CD4-positive, alpha-beta T cell treated with Interleukin-15 for 4 hours (primary cell): ENCODE data around the gene PDE6D.
A peak's percentile ranks its signal among the peaks of the same experiment; 100 is the strongest.
"Not testable (repeated sequence)": the region's sequence is repeated elsewhere in the genome, so short reads cannot be mapped to it uniquely, and the experiment has no call there.

ENCODE experiments used
- DNase-seq: peaks from one replicate; pipeline ENCODE4 v3.0.0-alpha.2; 2020; ENCODE audit warnings: low spot score

The PDE6D gene

DNA sequence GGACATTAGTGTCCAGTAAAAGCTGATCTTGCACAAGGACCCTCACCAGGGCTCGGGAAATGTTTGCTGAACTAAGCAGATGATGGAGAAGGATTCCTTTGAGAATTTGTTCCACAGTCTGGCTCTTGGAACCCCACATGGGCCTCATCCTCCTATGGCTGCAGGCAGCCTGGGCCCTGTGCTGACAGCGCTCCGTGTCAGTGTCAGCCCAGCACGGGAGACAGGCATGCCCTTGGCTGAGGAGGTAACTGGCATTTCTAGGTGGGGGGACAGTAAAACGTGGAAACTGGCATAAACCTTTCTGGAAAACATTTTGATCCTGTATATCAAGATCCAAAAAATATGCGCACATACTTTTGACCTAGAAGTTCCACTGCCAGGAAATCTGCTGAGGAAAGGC is 62.3 kb downstream of the PDE6D start:
- DNase-seq = no peak

DNA sequence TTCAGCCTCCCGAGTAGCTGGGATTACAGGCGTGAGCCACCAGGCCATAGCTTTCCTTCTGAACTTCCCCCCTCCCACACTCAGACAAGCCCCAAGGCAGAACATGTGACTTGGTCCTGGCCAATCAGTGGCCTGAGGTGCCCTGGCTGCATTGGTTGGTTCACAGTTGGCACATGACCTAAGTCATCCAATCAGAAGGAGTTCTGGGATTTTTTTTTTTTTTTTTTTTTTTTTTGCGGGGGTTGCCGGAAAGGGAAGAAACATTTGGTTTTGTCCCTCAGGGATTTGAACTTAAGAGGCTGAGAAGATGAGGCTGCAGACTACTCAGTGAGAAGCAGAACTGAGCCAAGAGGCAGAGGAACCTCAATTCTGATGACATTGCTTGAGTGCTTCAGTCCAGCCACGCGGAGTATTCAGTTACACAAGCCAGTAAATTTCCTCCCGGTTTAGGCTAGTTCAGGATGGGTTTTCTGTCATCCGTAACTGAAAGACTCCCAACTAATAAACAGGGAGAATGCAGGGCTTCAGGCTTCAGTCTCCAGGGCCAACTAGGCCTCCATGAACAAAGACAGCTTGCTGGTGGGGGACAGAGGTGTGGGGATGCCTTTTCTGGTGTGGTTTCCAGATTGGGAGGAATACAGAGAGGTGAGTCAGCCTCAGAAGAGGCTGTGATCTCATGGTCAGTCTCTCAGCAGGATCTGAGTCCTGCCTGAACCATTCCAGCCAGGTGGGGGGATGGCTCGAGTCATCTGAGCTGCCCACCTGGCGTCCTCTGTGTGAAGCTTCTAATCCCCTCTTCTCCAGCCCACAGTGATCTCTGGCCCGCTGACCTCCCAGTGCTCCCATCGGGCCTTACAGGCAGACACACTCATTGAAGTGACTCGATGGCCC is 63.6 kb downstream of the PDE6D start:
- no peak for DNase-seq

DNA sequence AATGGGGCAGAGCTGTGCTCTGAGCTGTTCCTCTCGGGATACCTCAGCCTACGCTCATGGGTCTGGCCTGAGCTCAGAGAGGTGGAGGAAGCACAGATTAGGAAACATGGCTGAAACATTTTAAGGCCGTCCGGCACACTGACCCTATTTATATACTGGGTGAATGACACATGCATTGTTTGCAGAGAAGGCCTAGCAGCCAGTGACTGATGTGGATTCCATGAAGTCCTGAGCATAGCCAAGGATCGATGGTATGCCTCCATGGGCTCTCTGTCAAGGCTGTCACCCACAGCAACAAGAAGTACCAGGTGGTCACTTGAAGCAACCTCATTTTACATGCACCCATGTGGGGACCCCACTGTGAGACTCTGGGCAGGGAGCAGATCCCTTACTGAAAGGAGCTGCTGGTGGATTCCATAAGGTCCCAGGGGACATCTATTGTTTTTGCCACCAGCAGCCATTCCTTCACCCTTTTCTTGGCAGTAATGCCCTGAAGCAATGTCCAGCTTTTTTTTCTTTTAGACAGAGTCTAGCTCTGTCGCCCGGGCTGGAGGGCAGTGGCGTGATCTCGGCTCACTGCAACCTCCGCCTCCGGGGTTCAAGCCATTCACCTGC is 64.3 kb downstream of the PDE6D start:
- DNase-seq = no peak

DNA sequence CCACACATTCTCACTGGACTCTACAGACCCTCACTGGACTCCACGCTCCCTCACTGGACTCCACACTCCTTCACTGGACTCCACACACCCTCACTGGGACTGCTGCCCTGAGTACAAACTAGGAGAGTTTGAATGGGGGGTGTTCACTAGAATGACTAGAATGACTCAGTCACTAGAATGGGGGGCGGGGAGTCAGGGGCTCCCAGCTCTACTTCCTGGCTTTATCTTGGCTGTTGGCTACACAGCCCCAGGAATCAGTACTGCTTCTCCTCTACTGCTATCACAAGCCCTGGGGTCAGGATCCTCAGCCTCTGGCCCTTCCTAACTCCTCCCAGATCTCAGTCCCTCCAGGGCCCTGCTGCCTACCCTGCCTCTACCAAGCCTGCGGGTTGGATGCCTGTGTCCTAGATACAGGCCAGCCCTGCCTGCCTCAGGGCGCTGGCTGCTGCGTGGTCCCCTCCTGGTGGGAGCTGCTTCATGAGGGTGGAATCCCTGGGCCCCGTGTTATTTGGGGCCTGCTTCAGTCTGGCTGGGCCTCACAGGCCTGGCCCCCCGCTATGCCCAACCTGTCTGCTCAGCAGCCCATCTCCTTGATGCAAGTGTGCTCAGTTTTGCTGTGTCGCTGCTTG is 65.0 kb downstream of the PDE6D start:
- no peak for DNase-seq

DNA sequence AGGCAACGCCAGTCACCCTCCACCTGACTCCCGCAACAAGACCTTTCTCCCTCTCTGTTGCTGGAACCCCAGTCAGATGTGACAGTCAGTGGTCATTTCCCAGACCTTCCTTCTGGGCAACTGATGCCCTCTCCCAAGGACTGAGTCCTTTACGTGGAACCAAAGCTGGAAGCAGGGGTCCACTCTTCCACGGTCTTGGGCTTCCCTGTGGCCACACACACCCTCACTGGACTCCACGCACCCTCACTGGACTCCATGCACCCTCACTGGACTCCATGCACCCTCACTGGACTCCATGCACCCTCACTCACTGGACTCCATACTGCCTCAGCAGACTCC is 65.6 kb downstream of the PDE6D start:
- no peak for DNase-seq

DNA sequence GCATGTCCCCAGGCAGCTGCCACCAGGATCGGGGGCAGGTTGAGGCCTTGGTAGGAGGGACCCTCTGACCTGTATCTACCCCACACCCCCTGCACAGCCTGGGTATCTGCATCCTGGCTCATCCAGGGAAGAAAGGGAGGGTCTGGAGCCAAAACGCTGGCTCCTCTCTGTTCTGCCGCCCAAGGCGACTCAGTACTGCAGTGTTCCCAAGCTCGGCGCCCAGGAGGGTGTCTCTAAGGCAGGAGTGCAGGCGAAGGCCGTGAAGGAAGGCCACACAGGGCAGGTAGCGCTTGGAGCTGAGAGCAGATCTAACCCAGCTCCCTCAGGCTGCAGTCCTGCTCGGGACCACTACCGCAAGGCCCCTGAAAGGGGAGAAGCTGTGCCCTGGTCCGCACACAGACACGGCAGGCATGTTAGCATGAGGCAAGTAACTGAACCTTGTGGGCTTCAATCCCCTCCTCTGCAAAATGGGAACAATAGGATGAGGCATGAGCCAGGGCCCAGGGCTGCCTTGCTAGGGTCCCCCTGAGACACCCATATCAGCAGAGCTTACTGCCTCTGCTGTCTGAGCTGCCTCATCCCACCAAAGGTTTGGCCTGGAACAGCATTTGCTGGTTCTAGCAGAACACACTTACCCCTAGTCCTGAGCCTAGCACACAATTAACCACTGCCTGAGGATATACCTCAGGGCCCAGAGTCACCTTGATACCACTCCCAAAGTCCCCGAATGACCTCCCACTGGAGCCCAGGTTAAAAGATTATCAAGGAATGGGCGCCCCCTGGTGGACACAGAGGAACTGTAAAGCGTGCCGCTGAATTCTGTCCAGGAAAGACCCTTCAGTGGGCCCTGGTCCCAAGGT is 66.2 kb downstream of the PDE6D start:
- peak; percentile 76 for DNase-seq

DNA sequence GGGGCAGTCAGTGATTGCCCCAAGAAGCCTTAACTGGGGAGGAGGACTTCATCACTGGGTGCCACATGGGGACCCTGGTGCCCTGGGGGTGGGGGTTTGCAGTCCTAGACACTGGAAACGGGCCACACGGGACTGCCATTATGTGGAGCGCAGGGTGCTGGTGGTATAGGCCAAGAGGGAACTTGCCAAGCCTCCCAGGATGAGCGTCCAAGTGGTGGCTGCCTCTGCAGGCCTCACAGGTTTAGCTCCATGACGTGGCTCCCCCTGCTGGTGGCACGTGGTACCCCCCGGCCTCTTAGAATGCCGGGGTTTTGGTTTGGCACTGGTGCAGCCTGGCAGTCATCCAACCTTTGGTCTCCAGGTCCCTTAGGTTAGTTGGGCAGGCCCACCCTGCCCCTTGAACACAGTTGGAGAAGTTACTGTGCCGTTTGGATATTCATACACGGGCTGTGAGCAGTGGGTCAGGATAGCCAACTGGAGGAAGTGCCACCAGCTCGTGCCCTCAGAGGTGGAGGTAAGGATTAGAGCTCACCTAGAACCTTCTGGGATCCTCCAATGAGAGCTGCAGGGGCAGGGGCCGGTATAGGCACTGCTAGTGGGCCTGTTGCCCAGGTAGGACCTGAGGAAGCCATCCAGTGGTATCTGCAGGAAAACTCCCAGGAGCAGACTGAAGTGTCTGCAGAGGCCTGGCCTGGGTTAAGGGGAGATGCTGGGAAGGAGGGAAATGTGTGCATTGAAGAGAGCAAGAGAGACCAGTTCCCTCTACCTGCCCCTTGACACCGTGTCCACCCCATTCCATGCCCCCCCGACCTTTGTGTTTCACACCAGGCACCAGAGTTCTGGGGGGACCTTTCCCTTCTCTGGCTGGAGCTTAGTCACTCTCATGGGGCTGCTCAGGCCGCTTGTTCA is 67.1 kb downstream of the PDE6D start:
- DNase-seq = peak; percentile 88

DNA sequence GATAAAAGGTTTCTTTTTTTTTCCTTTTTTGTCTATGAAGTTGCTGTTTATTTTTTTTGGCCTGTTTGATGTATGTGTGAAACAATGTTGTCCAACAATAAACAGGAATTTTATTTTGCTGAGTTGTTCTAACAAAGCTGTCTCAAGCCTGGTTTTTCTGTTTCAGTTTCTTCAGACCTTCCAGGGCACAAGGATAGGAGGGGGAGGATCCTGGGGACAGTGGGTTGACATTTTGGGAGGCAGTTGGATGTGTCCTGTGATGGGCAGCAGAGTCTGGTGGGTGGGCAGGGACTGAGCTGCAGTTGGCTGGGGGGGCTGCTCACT is 67.7 kb downstream of the PDE6D start:
- not testable (repeated sequence) for DNase-seq

DNA sequence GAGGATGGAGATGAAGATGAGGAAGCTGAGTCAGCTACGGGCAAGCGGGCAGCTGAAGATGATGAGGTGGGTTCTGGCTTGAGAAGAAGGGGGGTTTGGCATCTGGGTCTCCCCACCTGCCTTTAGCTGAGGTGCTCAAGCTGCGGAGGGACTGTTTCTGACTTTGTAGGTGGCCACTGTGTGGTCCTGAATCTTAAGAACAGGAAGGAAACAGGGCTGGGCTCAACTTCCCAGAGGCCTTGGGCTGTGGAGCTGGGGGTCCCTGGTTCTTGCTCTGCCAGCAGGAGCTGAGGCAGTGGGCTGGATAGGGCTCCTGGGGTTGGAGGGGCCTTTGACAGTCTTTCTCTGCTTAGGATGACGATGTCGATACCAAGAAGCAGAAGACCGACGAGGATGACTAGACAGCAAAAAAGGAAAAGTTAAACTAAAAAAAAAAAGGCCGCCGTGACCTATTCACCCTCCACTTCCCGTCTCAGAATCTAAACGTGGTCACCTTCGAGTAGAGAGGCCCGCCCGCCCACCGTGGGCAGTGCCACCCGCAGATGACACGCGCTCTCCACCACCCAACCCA is 68.5 kb downstream of the PDE6D start:
- DNase-seq = peak; percentile 37

DNA sequence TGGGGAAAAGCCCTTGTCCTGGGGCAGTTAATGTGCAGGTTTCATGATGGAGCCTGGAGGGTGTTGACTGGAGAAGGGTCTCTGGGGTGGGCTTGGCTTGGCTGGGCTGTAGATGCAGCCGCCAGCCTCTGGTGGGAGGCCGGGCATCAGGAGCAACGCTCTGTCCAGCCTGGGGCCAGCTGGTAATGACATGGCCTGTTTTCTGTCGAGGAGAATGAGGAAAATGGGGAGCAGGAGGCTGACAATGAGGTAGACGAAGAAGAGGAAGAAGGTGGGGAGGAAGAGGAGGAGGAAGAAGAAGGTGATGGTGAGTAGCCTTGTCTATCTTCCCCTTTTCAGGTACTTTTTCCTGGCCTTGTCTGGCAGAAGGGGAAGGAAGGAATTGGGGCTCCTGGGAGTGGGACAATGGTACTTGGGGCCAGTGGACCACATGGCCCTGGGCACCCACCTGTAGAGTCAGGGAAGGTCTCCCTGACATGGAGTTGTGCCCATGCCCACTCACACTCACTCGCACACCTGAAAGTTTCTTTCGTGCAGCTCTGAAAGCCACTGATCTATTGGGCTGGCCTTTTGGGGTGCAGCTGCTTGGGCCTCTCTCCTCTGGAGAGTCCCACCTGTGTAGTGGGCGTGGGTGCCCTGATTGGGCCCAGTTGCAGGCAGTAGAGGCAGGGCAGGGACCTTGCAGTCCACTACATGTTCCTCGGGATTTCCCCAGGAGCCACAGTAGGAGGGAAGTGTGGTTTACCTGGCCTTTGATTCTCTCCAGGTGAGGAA is 69.2 kb downstream of the PDE6D start:
- peak; percentile 22 for DNase-seq

DNA sequence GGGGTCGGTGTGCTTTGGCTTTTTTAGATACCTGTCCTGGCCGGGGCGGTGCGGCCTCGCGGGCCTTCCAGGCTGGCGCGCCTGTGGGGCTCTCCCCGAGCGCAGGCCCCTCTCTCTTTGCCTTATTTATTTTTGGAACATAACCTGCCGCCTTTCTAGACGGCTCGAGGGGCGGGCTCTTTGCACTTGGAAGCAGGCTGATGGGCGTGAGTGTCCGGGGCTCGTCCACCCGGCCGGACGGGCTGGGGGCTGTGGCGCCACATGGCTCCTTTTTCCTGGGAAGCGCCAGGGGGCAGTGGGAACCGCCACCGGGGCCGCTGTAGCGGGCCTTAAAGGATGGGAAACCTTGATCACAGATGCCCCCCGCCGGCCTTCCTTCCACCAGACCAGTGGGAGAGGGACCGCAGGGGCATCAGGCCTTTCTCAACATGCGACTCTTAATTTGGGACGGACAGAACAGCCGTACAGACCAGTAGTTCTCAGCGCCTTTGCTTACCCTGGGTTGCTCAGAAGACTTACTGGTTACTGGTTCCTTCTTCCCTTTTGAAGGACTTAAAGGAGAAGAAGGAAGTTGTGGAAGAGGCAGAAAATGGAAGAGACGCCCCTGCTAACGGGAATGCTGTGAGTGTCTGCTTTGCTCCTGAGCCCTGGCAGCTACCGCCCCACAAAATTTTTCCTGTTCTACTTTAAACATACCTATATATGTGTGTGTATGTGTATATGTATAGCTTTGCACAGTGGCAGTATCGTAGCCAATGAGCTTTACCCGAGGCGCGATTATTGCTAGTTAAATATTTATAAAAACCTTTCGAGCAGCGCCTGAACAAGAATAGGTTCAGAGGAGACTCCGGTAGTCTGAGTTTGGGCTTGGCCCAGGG is 70.0 kb downstream of the PDE6D start:
- DNase-seq = no peak

DNA sequence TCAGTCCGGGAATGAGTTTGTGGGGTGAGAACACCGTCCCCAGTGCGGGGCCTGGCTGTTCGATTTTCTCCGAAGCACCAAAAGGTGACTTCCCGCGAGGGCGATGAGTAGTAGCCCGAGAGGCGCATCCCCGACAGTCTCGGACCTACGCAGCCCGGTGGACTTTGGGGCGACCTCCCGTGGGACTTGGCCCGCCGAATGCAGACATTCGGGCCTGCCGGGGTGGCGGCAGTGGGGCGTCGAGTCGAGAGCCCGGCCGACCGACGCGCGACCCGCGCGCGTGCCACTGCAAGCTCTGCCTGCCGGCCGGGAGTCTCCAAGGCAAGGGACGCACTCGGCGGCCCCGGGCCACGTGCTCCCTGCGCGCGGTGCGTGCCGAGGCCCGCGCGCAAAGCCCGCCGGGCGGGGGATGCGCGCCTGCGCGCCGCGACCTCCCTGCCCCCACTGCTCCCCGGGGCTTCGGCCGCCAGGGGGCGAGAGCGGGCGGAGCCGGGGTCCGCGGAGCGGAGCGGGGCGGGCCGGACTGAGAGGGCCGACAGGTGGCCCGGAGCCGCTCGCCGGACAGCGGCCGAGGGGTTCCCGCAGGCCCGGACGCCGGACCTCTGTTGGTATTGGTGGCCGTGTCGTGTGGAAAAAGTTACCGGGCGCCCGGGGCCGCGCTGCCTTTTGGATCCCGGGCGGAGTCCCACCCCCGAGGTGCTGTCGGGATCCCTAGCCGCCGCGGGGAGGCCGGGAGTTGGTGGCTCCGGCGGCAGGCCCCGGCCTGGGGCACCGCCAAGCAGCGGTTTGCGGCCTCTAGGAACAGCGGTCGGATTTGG is 70.9 kb downstream of the PDE6D start:
- peak; percentile 88 for DNase-seq

DNA sequence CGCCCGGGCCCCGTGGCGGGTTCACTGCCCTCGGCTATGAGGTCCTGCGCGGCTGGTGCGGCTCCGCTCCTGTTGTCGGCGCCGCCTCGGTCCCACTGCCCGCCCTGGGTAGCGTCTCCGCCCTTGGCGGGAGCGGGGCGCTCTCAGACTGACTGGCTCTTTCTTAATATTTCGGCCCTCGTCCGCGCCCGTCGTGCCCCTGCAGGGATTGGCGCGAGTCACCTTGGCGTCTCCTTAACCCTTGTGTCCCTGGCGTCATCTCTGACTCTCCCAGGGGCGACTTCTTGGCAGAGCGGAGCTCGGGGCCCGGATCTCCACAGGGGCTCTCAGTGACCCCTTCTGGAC is 71.5 kb downstream of the PDE6D start:
- peak; percentile 27 for DNase-seq

DNA sequence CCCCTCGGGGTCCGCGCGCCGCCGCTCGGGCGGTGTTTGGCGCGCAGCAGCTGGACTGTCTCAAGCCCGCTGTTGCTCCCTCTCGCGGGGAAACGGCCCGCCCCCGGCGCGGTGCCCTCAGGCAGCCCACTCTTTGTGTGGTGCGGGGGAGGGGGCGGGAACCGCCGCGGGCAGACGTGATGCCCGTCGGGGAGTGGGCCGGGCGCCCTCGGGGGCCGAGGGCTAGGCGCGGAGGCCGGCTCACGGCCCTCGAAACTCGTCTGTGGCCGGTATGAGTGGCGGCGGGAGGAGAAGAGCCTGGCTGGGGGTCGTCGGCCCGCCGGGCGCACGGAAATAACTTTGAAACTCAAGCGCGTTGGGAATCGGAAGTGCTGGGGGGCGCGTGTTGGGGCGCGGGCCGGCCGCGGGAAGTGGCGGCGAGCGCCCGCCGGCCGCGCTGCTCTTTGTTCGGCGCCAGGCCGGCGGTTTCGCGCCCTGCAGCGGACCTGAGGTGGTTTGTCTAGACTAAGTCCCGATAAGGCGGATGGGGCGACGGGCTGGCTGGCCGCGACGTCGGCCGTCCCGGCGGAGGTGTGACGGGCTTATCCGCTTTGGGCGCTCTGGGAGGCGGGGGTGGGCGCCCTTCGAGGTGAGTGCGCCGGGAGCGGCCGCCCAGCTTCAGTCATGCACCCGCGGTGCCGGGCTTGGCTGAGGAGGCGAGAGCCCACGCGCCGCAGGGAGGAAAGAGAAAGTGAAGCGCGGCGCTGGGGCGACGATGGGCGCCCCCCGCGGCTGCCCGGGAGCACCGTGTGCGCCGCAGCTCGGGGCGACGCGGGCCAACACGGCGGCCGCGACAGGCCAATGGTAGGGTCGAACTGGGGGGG is 72.1 kb downstream of the PDE6D start:
- DNase-seq = peak; percentile 54

DNA sequence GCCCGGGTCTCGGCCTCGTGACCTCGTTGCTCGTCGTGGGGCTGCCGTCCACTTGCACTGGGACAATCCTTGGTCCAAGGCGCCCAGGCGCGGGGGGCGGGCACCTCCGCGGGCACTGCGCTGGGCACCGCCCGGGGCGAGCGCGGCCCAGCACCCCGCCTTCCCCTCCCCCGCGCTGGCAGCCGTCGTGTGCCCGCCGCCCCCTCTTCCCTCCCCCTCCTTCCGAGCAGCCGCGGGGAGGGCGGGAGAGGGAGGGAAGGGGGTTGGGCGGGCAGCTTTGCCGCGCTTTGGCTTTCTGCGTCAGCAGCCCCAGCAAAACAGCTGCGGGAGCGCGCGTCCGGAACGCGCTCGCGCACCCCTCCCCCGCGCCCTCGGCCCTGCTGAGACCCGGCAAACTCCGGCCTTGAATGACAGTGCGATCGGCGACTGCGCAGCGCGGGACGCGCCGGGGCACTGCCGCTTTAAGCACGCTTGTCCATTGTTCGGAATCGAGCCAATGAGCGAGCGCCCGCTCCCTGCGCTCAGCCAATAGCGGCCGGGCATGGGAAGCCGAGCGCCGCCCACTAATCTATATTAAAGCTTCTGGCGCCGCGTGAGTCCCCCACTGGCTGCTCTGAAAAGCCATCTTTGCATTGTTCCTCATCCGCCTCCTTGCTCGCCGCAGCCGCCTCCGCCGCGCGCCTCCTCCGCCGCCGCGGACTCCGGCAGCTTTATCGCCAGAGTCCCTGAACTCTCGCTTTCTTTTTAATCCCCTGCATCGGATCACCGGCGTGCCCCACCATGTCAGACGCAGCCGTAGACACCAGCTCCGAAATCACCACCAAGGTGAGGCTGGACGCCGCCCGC is 72.9 kb downstream of the PDE6D start, which contains the start of gene PTMA:
TSS of gene PTMA (plus strand) at position 599 of the 846 bp plus-strand sequence. CDS start at position 781, 182 bp downstream.
- DNase-seq = peak; percentile 100

DNA sequence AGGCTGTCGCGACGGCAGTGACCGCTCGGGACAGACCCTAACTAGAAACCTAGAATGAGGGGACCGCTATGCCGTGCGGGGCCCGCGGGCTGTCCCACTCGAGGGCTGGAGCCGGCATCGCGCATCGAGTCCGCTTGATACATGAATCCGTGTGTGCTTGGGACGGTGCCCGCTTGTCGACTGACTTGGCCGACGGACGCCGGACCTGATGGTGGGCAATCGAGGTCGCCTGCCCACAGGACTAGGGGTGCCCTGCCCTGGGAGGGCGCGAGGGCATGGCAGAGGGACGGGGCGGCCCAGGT is 73.5 kb downstream of the PDE6D start:
- DNase-seq = no peak
